Osteoblast (primary cell): ENCODE data around the gene TBCD. TPM values are rescaled to one million over a fixed set of nuclear protein-coding genes. Genes with fewer than 3 reads are reported as not detected.
"Not testable (repeated sequence)": the region's sequence is repeated elsewhere in the genome, so short reads cannot be mapped to it uniquely, and the experiment has no call there.

ENCODE experiments used
- DNase-seq: peaks from one replicate; pipeline ENCODE4 v3.0.0; 2011; ENCODE audit warnings: low spot score, mixed read lengths; ENCODE audit not compliant: insufficient read length; ENCODE audit errors: missing footprints
- H2AFZ ChIP-seq: 2 replicates; pipeline ENCODE4 v1.6.0; 2011; ENCODE audit warnings: mild to moderate bottlenecking, low read length
- H3K27ac ChIP-seq: 2 replicates; pipeline ENCODE4 v1.5.1; 2011; ENCODE audit warnings: mild to moderate bottlenecking, low read depth, low read length, moderate library complexity
- H3K27me3 ChIP-seq: 2 replicates; pipeline ENCODE4 v1.6.0; 2012; ENCODE audit warnings: mild to moderate bottlenecking, control low read depth, inconsistent platforms, low read length, moderate library complexity; ENCODE audit not compliant: insufficient read depth
- H3K36me3 ChIP-seq: 2 replicates; pipeline ENCODE4 v1.5.1; 2011; ENCODE audit warnings: mild to moderate bottlenecking, low read length, control low read depth, moderate library complexity; ENCODE audit not compliant: insufficient read depth
- H3K4me1 ChIP-seq: 2 replicates; pipeline ENCODE4 v1.5.1; 2011; ENCODE audit warnings: mild to moderate bottlenecking, low read length, control low read depth, moderate library complexity; ENCODE audit not compliant: insufficient read depth
- H3K4me2 ChIP-seq: 2 replicates; pipeline ENCODE4 v1.6.0; 2011; ENCODE audit warnings: mild to moderate bottlenecking, low read length; ENCODE audit not compliant: insufficient read depth
- H3K4me3 ChIP-seq: fragments of 200-600 bp; sonication (generic); 3 replicates; pipeline ENCODE4 v1.5.1; 2012; ENCODE audit warnings: mild to moderate bottlenecking, low read length, inconsistent platforms; ENCODE audit not compliant: insufficient read depth
- H3K79me2 ChIP-seq: 2 replicates; pipeline ENCODE4 v1.6.0; 2012; ENCODE audit warnings: mild to moderate bottlenecking, low read length, control low read depth, inconsistent platforms; ENCODE audit not compliant: insufficient read depth
- H3K9me3 ChIP-seq: 2 replicates; pipeline ENCODE4 v1.5.1; 2011; ENCODE audit warnings: low read depth, low read length, control low read depth
- H4K20me1 ChIP-seq: 2 replicates; pipeline ENCODE4 v1.6.0; 2012; ENCODE audit warnings: mild to moderate bottlenecking, low read length, control low read depth; ENCODE audit not compliant: insufficient read depth
- total RNA-seq: library from RNA; depleted of rRNA; stranded (reverse); fragments of >200 nt; gene quantifications from 2 replicates; pipeline ENCODE4 v1.2.3, GENCODE V29; 2012
- TF ChIP-seq, protein P1 (sequence below): IDR thresholded peaks from 2 replicates; pipeline ENCODE4 v1.5.1; 2011; ENCODE audit warnings: mild to moderate bottlenecking, low read depth, low read length, moderate library complexity; ENCODE audit errors: extremely low read depth

TBCD gene
- total RNA-seq, 1 donor: 29.0 TPM

DNA sequence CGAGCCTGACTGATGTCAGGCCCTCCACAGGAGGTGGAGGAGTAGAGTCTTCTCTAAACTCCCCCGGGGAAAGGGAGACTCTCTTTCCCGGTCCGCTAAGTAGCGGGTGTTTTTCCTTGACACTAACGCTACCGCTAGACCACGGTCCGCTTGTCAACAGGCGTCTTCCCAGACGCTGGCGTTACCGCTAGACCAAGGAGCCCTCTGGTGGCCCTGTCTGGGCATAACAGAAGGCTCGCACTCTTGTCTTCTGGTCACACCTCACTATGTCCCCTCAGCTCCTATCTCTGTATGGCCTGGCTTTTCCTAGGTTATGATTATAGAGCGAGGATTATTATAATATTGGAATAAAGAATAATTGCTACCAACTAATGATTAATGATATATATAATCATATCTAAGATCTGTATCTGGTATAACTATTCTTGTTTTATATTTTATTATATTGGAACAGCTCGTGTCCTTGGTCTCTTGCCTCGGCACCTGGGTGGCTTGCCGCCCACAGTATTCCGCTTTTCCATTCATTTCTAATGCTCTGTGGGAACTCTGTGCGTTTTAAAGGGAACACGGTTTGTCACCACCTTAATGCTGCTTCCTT lies 26.0 kb downstream of the TBCD start:
- TF ChIP-seq, protein P1, sequence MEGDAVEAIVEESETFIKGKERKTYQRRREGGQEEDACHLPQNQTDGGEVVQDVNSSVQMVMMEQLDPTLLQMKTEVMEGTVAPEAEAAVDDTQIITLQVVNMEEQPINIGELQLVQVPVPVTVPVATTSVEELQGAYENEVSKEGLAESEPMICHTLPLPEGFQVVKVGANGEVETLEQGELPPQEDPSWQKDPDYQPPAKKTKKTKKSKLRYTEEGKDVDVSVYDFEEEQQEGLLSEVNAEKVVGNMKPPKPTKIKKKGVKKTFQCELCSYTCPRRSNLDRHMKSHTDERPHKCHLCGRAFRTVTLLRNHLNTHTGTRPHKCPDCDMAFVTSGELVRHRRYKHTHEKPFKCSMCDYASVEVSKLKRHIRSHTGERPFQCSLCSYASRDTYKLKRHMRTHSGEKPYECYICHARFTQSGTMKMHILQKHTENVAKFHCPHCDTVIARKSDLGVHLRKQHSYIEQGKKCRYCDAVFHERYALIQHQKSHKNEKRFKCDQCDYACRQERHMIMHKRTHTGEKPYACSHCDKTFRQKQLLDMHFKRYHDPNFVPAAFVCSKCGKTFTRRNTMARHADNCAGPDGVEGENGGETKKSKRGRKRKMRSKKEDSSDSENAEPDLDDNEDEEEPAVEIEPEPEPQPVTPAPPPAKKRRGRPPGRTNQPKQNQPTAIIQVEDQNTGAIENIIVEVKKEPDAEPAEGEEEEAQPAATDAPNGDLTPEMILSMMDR: peak; percentile 22
- not testable (repeated sequence) for H2AFZ ChIP-seq, H3K4me3 ChIP-seq

DNA sequence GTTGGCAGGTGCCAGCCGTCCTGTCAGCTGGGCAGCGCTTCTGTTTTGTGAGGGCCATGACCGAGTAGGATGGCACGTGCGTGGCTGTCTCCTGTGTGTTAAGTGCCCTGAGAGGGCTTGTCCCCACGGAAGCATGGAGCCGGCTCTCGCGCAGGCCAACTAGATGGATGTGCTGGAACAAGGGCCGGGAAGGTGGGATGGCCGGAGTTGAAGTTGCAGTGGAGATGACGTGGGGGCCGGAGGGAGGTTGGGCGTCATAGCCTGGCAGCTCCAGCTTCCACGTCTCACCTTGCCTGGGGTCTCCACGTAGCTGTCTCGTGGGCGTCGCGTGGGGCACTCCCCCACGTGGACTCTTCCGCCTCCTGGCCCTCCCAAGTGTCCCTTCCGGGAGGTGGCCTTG lies 27.7 kb downstream of the TBCD start:
- Histone ChIP-seq H3K9me3 (no peaks in the 10 kb centered on the region), H3K36me3 (peaks cover 13% of the 10 kb centered on the region), H3K27ac (no peak overlapping the region), H3K4me2 (no peak overlapping the region), H3K4me3 (no peak overlapping the region), H4K20me1 (no peaks in the 10 kb centered on the region), H3K27me3 (no peaks in the 10 kb centered on the region), H3K79me2 (peaks cover 7% of the 10 kb centered on the region), H2AFZ (no peak overlapping the region), H3K4me1 (no peaks in the 10 kb centered on the region)
- DNase-seq: no peak
- TF ChIP-seq, protein P1: no peak

More for the DNA sequence above, 26.0 kb downstream of the TBCD start:
- not testable (repeated sequence) for H3K27me3 ChIP-seq, H3K4me2 ChIP-seq, H3K27ac ChIP-seq, H3K36me3 ChIP-seq, H4K20me1 ChIP-seq, H3K79me2 ChIP-seq, H3K4me1 ChIP-seq, DNase-seq, H3K9me3 ChIP-seq

DNA sequence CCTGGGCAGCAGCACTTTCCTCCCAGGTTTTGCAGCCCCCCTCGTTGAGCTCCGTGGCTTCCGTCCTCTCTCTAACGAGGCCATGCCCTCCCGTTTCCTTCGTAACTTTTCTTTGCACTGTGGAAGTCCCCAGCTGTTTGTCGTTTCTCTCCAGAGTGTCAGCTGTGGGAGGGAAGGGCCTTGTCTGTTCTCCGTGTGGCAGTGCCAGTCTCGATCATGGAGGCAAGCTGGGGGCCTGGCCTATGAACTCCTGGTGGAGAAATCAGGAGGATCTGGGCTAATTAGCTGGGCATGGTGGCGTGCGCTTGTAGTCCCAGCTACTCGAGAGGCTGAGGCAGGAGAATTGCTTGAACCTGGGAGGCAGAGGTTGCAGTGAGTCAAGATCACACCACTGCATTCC lies 28.3 kb downstream of the TBCD start:
- Histone ChIP-seq H3K4me1 (no peaks in the 10 kb centered on the region), H4K20me1 (no peaks in the 10 kb centered on the region), H3K79me2 (peaks cover 7% of the 10 kb centered on the region), H3K27ac (no peak overlapping the region), H2AFZ (no peak overlapping the region), H3K4me3 (no peak overlapping the region), H3K27me3 (no peaks in the 10 kb centered on the region), H3K36me3 (peaks cover 13% of the 10 kb centered on the region), H3K4me2 (no peak overlapping the region), H3K9me3 (no peaks in the 10 kb centered on the region)
- TF ChIP-seq, protein P1: no peak
- peak; percentile 74 for DNase-seq

DNA sequence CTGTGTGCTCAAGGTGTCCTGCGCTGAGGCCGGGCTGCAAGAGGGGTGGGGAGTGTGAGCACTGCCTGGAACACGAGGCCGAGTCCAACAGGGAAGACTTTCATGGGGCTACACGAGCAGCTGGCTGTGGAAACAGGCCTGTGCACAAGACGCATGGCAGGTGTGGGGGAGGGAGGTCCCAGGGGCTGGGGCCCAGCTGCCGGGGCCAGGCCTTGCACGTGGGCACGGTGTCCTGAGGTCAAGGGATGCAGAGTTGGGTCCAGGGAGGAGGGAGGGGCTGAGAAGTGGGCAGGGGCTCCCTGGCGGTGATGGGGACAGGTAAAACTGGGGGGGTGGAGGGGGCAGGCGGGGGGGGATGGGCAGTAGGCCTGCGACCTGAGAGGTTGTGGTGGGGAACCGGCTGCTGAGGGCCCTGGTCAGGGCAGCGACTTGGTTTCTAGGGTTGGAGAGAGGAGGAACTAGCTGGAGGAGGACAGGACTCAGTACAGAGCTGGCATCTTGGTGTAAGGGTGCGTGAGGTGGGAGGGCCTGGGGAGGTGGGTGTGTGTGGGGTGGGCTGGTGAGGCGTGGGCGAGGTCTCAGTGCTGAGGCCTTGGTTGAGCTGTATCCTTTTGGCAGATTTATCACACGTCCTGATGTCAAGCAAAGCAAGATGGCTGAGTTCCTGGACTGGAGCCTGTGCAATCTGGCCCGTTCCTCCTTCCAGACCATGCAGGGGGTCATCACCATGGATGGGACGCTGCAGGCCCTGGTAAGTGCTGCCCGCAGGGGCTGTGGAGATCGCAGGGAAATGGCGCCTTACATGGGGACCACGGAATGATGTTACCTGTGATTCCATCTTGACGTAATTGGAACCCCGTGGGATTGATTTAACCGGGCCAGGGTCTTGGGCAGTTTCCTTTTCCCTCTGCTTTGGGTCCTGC lies 29.4 kb downstream of the TBCD start:
- no peak overlapping the region for H2AFZ ChIP-seq
- H3K27me3 ChIP-seq: no peaks in the 10 kb centered on the region
- no peaks in the 10 kb centered on the region for H3K4me1 ChIP-seq
- H4K20me1 ChIP-seq: no peaks in the 10 kb centered on the region
- peaks cover 13% of the 10 kb centered on the region for H3K36me3 ChIP-seq
- H3K4me3 ChIP-seq: no peak overlapping the region
- no peak overlapping the region for H3K27ac ChIP-seq
- DNase-seq: peak; percentile 48
- TF ChIP-seq, protein P1: no peak
- H3K4me2 ChIP-seq: no peak overlapping the region
- H3K79me2 ChIP-seq: peaks cover 7% of the 10 kb centered on the region
- H3K9me3 ChIP-seq: no peaks in the 10 kb centered on the region
